GM06990 (cell line): ENCODE data around the gene KCNK16.
"Not testable (repeated sequence)": the region's sequence is repeated elsewhere in the genome, so short reads cannot be mapped to it uniquely, and the experiment has no call there.

Experiments
- DNase-seq: peaks from one replicate; pipeline ENCODE4 v3.0.0-alpha.2; 2011; ENCODE audit not compliant: insufficient read length; ENCODE audit errors: extremely low read depth
- H3K27me3 ChIP-seq: replicated peaks from 2 replicates; pipeline ENCODE4 v1.6.0; 2011; ENCODE audit warnings: low read length; ENCODE audit not compliant: control insufficient read depth, insufficient read depth
- H3K36me3 ChIP-seq: 2 replicates; pipeline ENCODE4 v1.5.1; 2011; ENCODE audit warnings: low read length; ENCODE audit not compliant: control insufficient read depth, insufficient read depth
- H3K4me3 ChIP-seq: replicated peaks from 2 replicates; pipeline ENCODE4 v1.5.1; 2011; ENCODE audit warnings: low read depth, mild to moderate bottlenecking, control low read depth, low read length
- CTCF ChIP-seq: IDR thresholded peaks from 2 replicates; pipeline ENCODE4 v1.5.1; 2011; ENCODE audit warnings: low read length, control low read depth, mild to moderate bottlenecking, inconsistent platforms; ENCODE audit not compliant: insufficient read depth, poor library complexity, severe bottlenecking

Gene KCNK16

DNA sequence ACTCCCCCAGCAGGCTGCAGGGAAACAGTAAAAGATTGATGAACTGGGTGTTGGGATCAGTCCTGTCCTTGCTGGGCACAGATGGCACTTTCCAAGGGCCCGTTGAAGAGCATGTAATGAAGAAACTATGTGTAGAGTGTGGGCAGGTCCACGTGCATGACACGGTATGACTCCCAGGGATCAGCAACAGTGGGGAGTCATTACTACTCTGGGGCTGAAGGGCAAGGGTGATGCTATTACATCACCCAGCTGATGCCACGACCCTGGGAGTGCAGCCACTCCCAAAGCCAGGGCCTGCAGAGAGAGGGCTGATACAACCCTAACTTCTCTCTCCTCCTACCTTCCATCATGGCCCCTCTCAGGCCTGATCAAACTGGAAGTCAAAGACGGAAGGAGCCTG, 28.4 kb downstream of the KCNK16 start:
- Histone ChIP-seq H3K27me3 (no peaks in the 10 kb centered on the region; the same call in none of the 2 replicates), H3K36me3 (no peaks in the 10 kb centered on the region), H3K4me3 (no peak overlapping the region)
- TF ChIP-seq CTCF, result no peak
- no peak for DNase-seq

DNA sequence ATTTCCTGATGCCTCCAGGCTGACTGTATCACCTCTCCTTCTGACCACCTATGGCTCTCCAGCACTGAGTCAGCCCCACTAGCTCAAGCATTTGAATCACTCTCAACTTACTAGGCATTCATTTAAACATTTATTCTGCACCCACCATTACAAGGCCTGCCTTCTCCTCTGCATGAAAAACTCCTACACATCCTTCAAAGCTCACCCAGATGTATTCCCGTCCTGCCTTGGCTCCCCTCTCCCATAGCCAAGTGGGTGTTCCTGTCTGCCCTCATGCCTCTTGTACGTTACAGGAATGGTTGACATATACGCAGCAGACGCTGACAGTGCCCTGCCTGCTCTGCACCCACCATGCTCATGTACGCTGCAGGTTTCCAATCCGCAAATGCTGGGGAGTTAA, 29.9 kb downstream of the KCNK16 start:
- Histone ChIP-seq H3K36me3 (no peaks in the 10 kb centered on the region), H3K4me3 (no peak overlapping the region), H3K27me3 (no peaks in the 10 kb centered on the region; the same call in 1 of the 2 replicates)
- no peak for DNase-seq
- no peak for TF ChIP-seq CTCF

DNA sequence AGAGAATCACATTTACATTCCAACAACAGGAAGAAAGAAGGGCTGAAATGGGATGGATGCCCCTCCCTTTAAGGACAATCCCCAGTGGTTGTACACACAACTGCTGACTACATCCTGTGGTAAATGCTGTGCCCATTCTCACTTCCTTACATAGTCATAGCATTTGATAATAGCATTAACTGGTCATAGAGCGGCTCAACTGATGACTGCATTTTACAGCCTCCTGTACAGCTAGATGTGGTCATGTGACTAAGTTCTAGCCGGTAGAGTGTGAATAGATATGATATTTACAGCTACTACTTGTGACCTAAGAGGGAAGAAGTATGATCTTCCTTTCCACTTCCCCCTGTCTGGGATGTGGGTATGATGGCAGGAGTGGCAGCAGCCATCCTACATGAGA, 33.0 kb downstream of the KCNK16 start:
- no peak for TF ChIP-seq CTCF
- Histone ChIP-seq H3K4me3 (no peak overlapping the region), H3K36me3 (no peaks in the 10 kb centered on the region), H3K27me3 (no peaks in the 10 kb centered on the region; the same call in 1 of the 2 replicates)
- DNase-seq, result no peak

DNA sequence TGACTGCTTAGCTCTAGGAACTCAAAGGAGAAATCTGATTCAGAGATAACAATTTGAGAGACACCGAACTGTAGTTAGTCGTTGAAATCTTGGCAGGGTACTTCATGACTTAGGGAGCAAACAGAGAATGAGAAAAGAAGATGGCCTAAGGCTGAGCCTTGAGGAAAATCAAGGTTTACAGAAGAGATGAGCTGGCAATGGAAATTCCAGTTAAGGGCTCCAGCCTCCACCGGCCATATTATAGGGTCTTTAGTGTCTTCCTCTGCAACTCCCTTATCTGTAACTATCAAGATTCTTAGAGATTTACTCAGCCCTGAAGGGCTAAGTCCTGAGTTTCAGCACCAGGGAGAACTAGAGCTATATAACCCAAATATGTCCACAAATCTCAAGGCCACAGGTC, 34.9 kb downstream of the KCNK16 start:
- Histone ChIP-seq H3K36me3 (no peaks in the 10 kb centered on the region), H3K27me3 (no peaks in the 10 kb centered on the region; the same call in 1 of the 2 replicates), H3K4me3 (no peak overlapping the region)
- no peak for TF ChIP-seq CTCF
- DNase-seq, result no peak

DNA sequence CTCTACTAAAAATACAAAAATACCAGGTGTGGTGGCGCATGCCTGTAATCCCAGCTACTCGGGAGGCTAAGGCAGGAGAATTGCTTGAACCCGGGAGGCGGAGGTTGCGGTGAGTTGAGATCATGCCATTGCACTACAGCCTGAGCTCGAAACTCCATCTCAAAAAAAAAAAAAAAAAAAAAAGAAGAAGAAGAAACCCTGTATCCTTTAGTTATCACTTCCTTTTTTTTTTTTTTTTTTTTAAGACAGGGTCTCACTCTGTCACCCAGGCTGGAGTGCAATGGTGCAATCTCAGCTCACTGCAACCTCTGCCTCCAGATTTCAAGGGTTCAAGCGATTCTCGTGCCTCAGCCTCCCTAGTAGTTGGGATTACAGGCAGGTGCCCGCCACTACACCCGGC, 35.9 kb downstream of the KCNK16 start:
- H3K36me3 ChIP-seq, DNase-seq: not testable (repeated sequence)

DNA sequence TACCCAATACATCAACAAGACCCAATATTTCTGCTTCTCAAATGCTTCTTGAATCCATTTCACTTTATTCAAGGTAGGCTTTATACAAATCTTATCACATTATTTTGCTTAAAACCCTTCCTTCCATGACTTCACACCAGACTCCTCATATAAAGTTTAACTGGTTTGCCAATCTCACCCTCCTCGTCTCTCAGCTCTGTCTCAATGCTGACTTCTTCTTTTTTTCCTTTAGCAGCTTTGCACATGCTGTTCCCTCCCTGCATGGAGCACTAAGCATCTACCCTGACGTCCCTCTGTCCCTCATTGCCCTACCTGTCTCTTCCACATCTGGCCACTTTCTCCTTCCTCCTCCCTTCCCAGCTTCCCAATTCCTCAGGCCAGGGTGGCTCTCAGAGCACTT, 39.7 kb downstream of the KCNK16 start:
- Histone ChIP-seq H3K4me3 (no peak overlapping the region), H3K27me3 (no peaks in the 10 kb centered on the region; the same call in 1 of the 2 replicates), H3K36me3 (no peaks in the 10 kb centered on the region)
- DNase-seq, result no peak
- TF ChIP-seq CTCF, result no peak

More for the DNA sequence above, 35.9 kb downstream of the KCNK16 start:
- H3K27me3 ChIP-seq, H3K4me3 ChIP-seq: not testable (repeated sequence)
